ENCODE results near the gene ZNF593OS. TPM values are rescaled to one million over a fixed set of nuclear protein-coding genes. Genes with fewer than 3 reads are reported as not detected.

Gene ZNF593OS
- total RNA-seq, 1 donor from 2014 or later = not detected

GRCh38 chr1:26181586-26182382 is 10.2 kb upstream of the ZNF593OS start:
- DNase-seq (ENCODE audit: low read depth) = peak; percentile 55
- Histone ChIP-seq H3K27me3 (ENCODE audit: control insufficient read depth, insufficient read depth, low read length) (no peaks in the 10 kb centered on the region), H3K36me3 (ENCODE audit: control insufficient read depth, insufficient read depth, low read length) (no peaks in the 10 kb centered on the region), H3K4me3 (ENCODE audit: low read depth, low read length) (no peak overlapping the region)
- no peak for TF ChIP-seq CTCF (IDR thresholded peaks at IDR 0.05; ENCODE audit: insufficient read depth, low read length, poor library complexity, severe bottlenecking)

- H3K36me3 ChIP-seq (ENCODE audit: control insufficient read depth, insufficient read depth, low read length) = no peaks in the 10 kb centered on the region
- no peak for TF ChIP-seq CTCF (IDR thresholded peaks at IDR 0.05; ENCODE audit: insufficient read depth, low read length, poor library complexity, severe bottlenecking)
- H3K27me3 ChIP-seq (ENCODE audit: control insufficient read depth, insufficient read depth, low read length) = no peaks in the 10 kb centered on the region
- H3K4me3 ChIP-seq (ENCODE audit: low read depth, low read length) = no peak overlapping the region
- no peak for DNase-seq (ENCODE audit: low read depth)
Measured at GRCh38 chr1:26180010-26180506, 8.4 kb upstream of the ZNF593OS start.

DNA sequence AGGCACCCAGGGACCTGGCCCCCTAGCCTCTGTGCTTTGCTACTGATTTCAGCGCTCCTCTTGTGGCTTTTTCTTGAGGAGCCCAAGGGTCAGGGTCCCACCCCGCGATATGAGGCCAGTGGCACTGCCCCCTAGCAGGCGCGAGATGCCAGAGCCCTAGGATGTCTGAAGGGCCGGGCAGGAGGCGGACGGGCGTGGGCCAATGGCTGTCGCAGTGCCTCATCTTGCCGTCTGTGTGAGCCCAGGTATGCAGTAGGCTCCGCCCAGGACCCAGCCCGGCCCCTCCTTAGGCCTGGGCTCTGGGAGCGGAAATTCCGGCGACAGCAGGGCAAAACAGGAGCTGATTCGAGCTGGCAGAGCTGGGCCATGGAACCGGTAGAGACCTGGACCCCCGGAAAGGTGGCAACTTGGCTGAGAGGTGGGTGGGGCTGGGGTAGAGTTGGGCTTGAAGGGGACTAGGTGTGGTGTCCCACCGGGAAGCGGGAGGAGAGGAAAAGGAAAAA is 5.6 kb upstream of the ZNF593OS start, which contains the start of gene CNKSR1:
Gene CNKSR1, plus strand, starts transcription at position 310 of the 503 bp plus-strand sequence. Its CDS starts 57 bp downstream, at position 367.
- TF ChIP-seq CTCF (IDR thresholded peaks at IDR 0.05; ENCODE audit: insufficient read depth, low read length, poor library complexity, severe bottlenecking) = peak; percentile 12
- H3K4me3 ChIP-seq (ENCODE audit: low read depth, low read length) = peak within 1 kb of the TSS; percentile 35
- no peaks in the 10 kb centered on the region for H3K36me3 ChIP-seq (ENCODE audit: control insufficient read depth, insufficient read depth, low read length)
- H3K27me3 ChIP-seq (ENCODE audit: control insufficient read depth, insufficient read depth, low read length) = no peaks in the 10 kb centered on the region
- DNase-seq (ENCODE audit: low read depth) = no peak

GRCh38 chr1:26175346-26175745 is 3.7 kb upstream of the ZNF593OS start:
- DNase-seq (ENCODE audit: low read depth) = no peak
- TF ChIP-seq CTCF (IDR thresholded peaks at IDR 0.05; ENCODE audit: insufficient read depth, low read length, poor library complexity, severe bottlenecking) = no peak
- Histone ChIP-seq H3K27me3 (ENCODE audit: control insufficient read depth, insufficient read depth, low read length) (no peaks in the 10 kb centered on the region), H3K4me3 (ENCODE audit: low read depth, low read length) (no peak overlapping the region), H3K36me3 (ENCODE audit: control insufficient read depth, insufficient read depth, low read length) (no peaks in the 10 kb centered on the region)

- H3K27me3 ChIP-seq (ENCODE audit: control insufficient read depth, insufficient read depth, low read length) = no peaks in the 10 kb centered on the region
- no peak for TF ChIP-seq CTCF (IDR thresholded peaks at IDR 0.05; ENCODE audit: insufficient read depth, low read length, poor library complexity, severe bottlenecking)
- peak overlapping the region; percentile 76 for H3K4me3 ChIP-seq (ENCODE audit: low read depth, low read length)
- no peaks in the 10 kb centered on the region for H3K36me3 ChIP-seq (ENCODE audit: control insufficient read depth, insufficient read depth, low read length)
- no peak for DNase-seq (ENCODE audit: low read depth)
Measured at GRCh38 chr1:26170472-26170821, 1.2 kb downstream of the ZNF593OS start.

All from kidney epithelial cell (primary cell).